GM23338 (cell line): ENCODE results near the gene ERC2. TPM values are rescaled to one million over a fixed set of nuclear protein-coding genes. Genes with fewer than 3 reads are reported as not detected.

Experiments
- ATAC-seq: fragments of 200-7000 bp; cut with Tn5 transposase; 3 replicates; pipeline ENCODE4 v1.9.1; 2020
- DNase-seq: peaks from one replicate; pipeline ENCODE4 v3.0.0-alpha.2; 2015; ENCODE audit warnings: low spot score
- H2AFZ ChIP-seq: fragments of 200-600 bp; sonication (generic); 2 replicates; pipeline ENCODE4 v1.8.0; 2016; ENCODE audit warnings: antibody characterized with exemption, mild to moderate bottlenecking, moderate library complexity
- H3F3A ChIP-seq: fragments of 200-600 bp; sonication (generic); replicated peaks from 2 replicates; pipeline ENCODE4 v1.8.0; 2017; ENCODE audit warnings: antibody characterized with exemption, mixed run types, low read depth
- H3K27ac ChIP-seq: fragments of 200-600 bp; sonication (generic); 2 replicates; pipeline ENCODE4 v1.6.1; 2016; ENCODE audit warnings: low read depth
- H3K27me3 ChIP-seq: fragments of 200-600 bp; sonication (generic); 2 replicates; pipeline ENCODE4 v1.8.0; 2016; ENCODE audit warnings: mild to moderate bottlenecking, mixed run types, moderate library complexity; ENCODE audit not compliant: insufficient read depth
- H3K36me3 ChIP-seq: fragments of 200-600 bp; sonication (generic); 2 replicates; pipeline ENCODE4 v1.8.0; 2016; ENCODE audit warnings: mild to moderate bottlenecking; ENCODE audit not compliant: insufficient read depth
- H3K4me1 ChIP-seq: fragments of 200-600 bp; sonication (generic); 2 replicates; pipeline ENCODE4 v1.8.0; 2016; ENCODE audit warnings: mild to moderate bottlenecking, moderate library complexity; ENCODE audit not compliant: insufficient read depth
- H3K4me2 ChIP-seq: fragments of 200-600 bp; sonication (generic); 2 replicates; pipeline ENCODE4 v1.7.1; 2017; ENCODE audit warnings: mixed run types
- H3K4me3 ChIP-seq: fragments of 200-600 bp; sonication (generic); 2 replicates; pipeline ENCODE4 v1.6.1; 2016; ENCODE audit warnings: mixed run types
- H3K79me2 ChIP-seq: fragments of 200-600 bp; sonication (generic); replicated peaks from 2 replicates; pipeline ENCODE4 v1.8.0; 2017; ENCODE audit warnings: mild to moderate bottlenecking; ENCODE audit not compliant: insufficient read depth
- H3K9me2 ChIP-seq: fragments of 200-600 bp; sonication (generic); 2 replicates; pipeline ENCODE4 v1.8.0; 2017; ENCODE audit not compliant: insufficient read depth
- H4K20me1 ChIP-seq: fragments of 200-600 bp; sonication (generic); replicated peaks from 2 replicates; pipeline ENCODE4 v1.8.0; 2017; ENCODE audit warnings: mild to moderate bottlenecking; ENCODE audit not compliant: insufficient read depth
- H3K27ac Mint-ChIP-seq: 2 replicates; pipeline ENCODE4 v1.8.0; 2020; ENCODE audit warnings: inconsistent platforms, mild to moderate bottlenecking, moderate library complexity, mixed read lengths
- H3K27me3 Mint-ChIP-seq: 3 replicates; pipeline ENCODE4 v1.8.0; 2022; ENCODE audit warnings: low read depth, mild to moderate bottlenecking, moderate library complexity, mixed read lengths, inconsistent platforms; ENCODE audit not compliant: insufficient read depth, poor library complexity
- H3K36me3 Mint-ChIP-seq: 3 replicates; pipeline ENCODE4 v1.8.0; 2021; ENCODE audit warnings: low read depth, mild to moderate bottlenecking, inconsistent platforms, moderate library complexity, mixed read lengths
- H3K4me1 Mint-ChIP-seq: 3 replicates; pipeline ENCODE4 v1.8.0; 2020; ENCODE audit warnings: mild to moderate bottlenecking, inconsistent platforms, mixed read lengths
- H3K4me3 Mint-ChIP-seq: 3 replicates; pipeline ENCODE4 v1.8.0; 2021; ENCODE audit warnings: moderate library complexity, mild to moderate bottlenecking, inconsistent platforms, mixed read lengths
- H3K9me3 Mint-ChIP-seq: 3 replicates; pipeline ENCODE4 v1.8.0; 2020; ENCODE audit warnings: moderate library complexity, mild to moderate bottlenecking, inconsistent platforms, mixed read lengths
- CREB1 ChIP-seq: fragments of 250-450 bp; sonication (Bioruptor Pico); IDR thresholded peaks from 2 replicates; pipeline ENCODE4 v1.5.0; 2020; ENCODE audit warnings: low read depth, mild to moderate bottlenecking, moderate library complexity
- ETS1 ChIP-seq: IDR thresholded peaks from 2 replicates; pipeline ENCODE4 v1.6.1; 2016; ENCODE audit warnings: antibody characterized with exemption
- EZH2 ChIP-seq: fragments of 200-600 bp; sonication (generic); IDR thresholded peaks from one replicate; pipeline ENCODE4 v1.8.0; 2017; ENCODE audit warnings: antibody characterized with exemption, mild to moderate bottlenecking, low read depth; ENCODE audit not compliant: unreplicated experiment
- EZH2phosphoT487 ChIP-seq: fragments of 200-600 bp; sonication (generic); IDR thresholded peaks from one replicate; pipeline ENCODE4 v1.8.1; 2018; ENCODE audit warnings: antibody characterized with exemption; ENCODE audit not compliant: unreplicated experiment
- JUNB ChIP-seq: IDR thresholded peaks from one replicate; pipeline ENCODE4 v1.6.1; 2016; ENCODE audit warnings: antibody characterized with exemption; ENCODE audit not compliant: unreplicated experiment
- NANOG ChIP-seq: IDR thresholded peaks from 2 replicates; pipeline ENCODE4 v1.6.1; 2016; ENCODE audit warnings: antibody characterized with exemption, borderline replicate concordance
- POLR2AphosphoS5 ChIP-seq: IDR thresholded peaks from 2 replicates; pipeline ENCODE4 v1.6.1; 2016; ENCODE audit warnings: antibody characterized with exemption, low read depth
- REST ChIP-seq: IDR thresholded peaks from one replicate; pipeline ENCODE4 v1.6.1; 2018; ENCODE audit warnings: antibody characterized with exemption; ENCODE audit not compliant: unreplicated experiment
- STAT1 ChIP-seq: IDR thresholded peaks from one replicate; pipeline ENCODE4 v1.6.1; 2016; ENCODE audit warnings: antibody characterized with exemption; ENCODE audit not compliant: unreplicated experiment
- ZNF114 ChIP-seq: fragments of 250-450 bp; sonication (Bioruptor Pico); IDR thresholded peaks from 2 replicates; pipeline ENCODE4 v1.5.0; 2020; ENCODE audit warnings: mild to moderate bottlenecking, moderate library complexity
- ZNF331 ChIP-seq: fragments of 250-450 bp; sonication (Bioruptor Pico); IDR thresholded peaks from 2 replicates; pipeline ENCODE4 v1.5.0; 2020; ENCODE audit warnings: low read depth, mild to moderate bottlenecking, moderate library complexity
- ZNF462 ChIP-seq: fragments of 250-450 bp; sonication (Bioruptor Pico); IDR thresholded peaks from 2 replicates; pipeline ENCODE4 v1.5.0; 2020; ENCODE audit warnings: mild to moderate bottlenecking, moderate library complexity
- polyA plus RNA-seq: library from polyadenylated mRNA; unstranded; fragments of >200 nt; fragmentation: Nextera tagmentation; extraction: Ambion mirVana; gene quantifications from 2 replicates; pipeline ENCODE4 v1.2.1, GENCODE V29; 2016
- total RNA-seq: library from RNA; depleted of rRNA; stranded (reverse); fragments of >200 nt; shearing (Covaris generic); gene quantifications from 2 replicates; pipeline ENCODE4 v1.2.3, GENCODE V29; 2014

Gene ERC2
- total and polyA plus RNA-seq, 2 experiments from 2014 or later = 11.8 to 13.7 TPM

- no peak for TF ChIP-seq ZNF462 (CRISPR knock-in tag)
- no peak for TF ChIP-seq ZNF331 (CRISPR knock-in tag)
- TF ChIP-seq EZH2 = no peak
- TF ChIP-seq CREB1 (CRISPR knock-in tag) = no peak
Observed at GRCh38 chr3:55724407-55724784, 743.9 kb downstream of the ERC2 start (continued).

- no peak overlapping the region for H3K4me2 ChIP-seq
- Mint-ChIP-seq H3K4me1 (peaks cover 39% of the 10 kb centered on the region), H3K9me3 (no peaks in the 10 kb centered on the region), H3K36me3 (no peaks in the 10 kb centered on the region), H3K27me3 (no peaks in the 10 kb centered on the region), H3K27ac (no peak overlapping the region), H3K4me3 (no peak overlapping the region)
- H3K79me2 ChIP-seq = no peaks in the 10 kb centered on the region
- no peaks in the 10 kb centered on the region for H4K20me1 ChIP-seq
- no peaks in the 10 kb centered on the region for H3K9me2 ChIP-seq
- no peaks in the 10 kb centered on the region for H3F3A ChIP-seq
- H3K36me3 ChIP-seq = no peaks in the 10 kb centered on the region
- H3K4me3 ChIP-seq = no peak overlapping the region
- ATAC-seq = peak; percentile 67
- no peaks in the 10 kb centered on the region for H3K27me3 ChIP-seq
- H3K4me1 ChIP-seq = peaks cover 16% of the 10 kb centered on the region; the same call in 1 of the 2 replicates
- H2AFZ ChIP-seq = no peak overlapping the region
- no peak overlapping the region; the same call in 1 of the 2 replicates for H3K27ac ChIP-seq
- DNase-seq = peak; percentile 46
- TF ChIP-seq POLR2AphosphoS5 = no peak
- no peak for TF ChIP-seq STAT1
- TF ChIP-seq EZH2phosphoT487 = no peak
- TF ChIP-seq ZNF114 (CRISPR knock-in tag) = no peak
- no peak for TF ChIP-seq NANOG
- TF ChIP-seq REST = no peak
- no peak for TF ChIP-seq ZNF331 (CRISPR knock-in tag)
- TF ChIP-seq ETS1 = no peak
- no peak for TF ChIP-seq JUNB
- no peak for TF ChIP-seq EZH2
- TF ChIP-seq CREB1 (CRISPR knock-in tag) = no peak
Observed at GRCh38 chr3:55723653-55724406, 744.4 kb downstream of the ERC2 start.
